Measurements from ENCODE around the gene C1GALT1. TPM values are rescaled to one million over a fixed set of nuclear protein-coding genes. Genes with fewer than 3 reads are reported as not detected.
A peak's percentile ranks its signal among the peaks of the same experiment; 100 is the strongest.

Gene C1GALT1
- total and polyA plus RNA-seq, 2 donors (not counting 1 experiment from before 2014, with no cell fraction given) = 12.4 to 66.8 TPM

- Histone ChIP-seq H3K9ac (ENCODE audit: low read length) (no peak overlapping the region), H3K9me3 (ENCODE audit: control extremely low read depth in 1 of 3, control insufficient read depth in 2 of 3, insufficient read depth in 1 of 3, low read length in 2 of 3) (no peaks in the 10 kb centered on the region), H2AFZ (ENCODE audit: insufficient read depth, low read depth, low read length, poor library complexity, severe bottlenecking) (no peak overlapping the region), H3K4me1 (ENCODE audit: control insufficient read depth in 2 of 2, insufficient read depth in 2 of 2, low read length in 2 of 2) (peaks cover 58 to 77% of the 10 kb centered on the region in 2 donors), H3K4me3 (ENCODE audit: control extremely low read depth in 1 of 5, extremely low read depth in 1 of 5, insufficient read depth in 1 of 5, low read depth in 2 of 5, low read length in 4 of 5) (no peak overlapping the region), H3K27me3 (replicated peaks in 1 of 4; ENCODE audit: control extremely low read depth in 1 of 4, control insufficient read depth in 3 of 4, insufficient read depth in 4 of 4, low read length in 3 of 4) (no peaks in the 10 kb centered on the region), H3K36me3 (replicated peaks in 1 of 2; ENCODE audit: control extremely low read depth in 1 of 2, control insufficient read depth in 1 of 2, extremely low read depth in 1 of 2, insufficient read depth in 2 of 2, low read length in 1 of 2) (peaks cover 0 to 2% of the 10 kb centered on the region in 2 experiments), H3K4me2 (replicated peaks; ENCODE audit: low read depth, low read length, poor library complexity, severe bottlenecking) (no peak overlapping the region), H3K79me2 (ENCODE audit: control insufficient read depth, insufficient read depth, low read length) (peaks cover 26% of the 10 kb centered on the region), H3K27ac (ENCODE audit: low read length in 2 of 2) (peak overlapping the region in 1 of 2 donors; percentile 59), H4K20me1 (ENCODE audit: control insufficient read depth, insufficient read depth, low read length, poor library complexity, severe bottlenecking) (no peaks in the 10 kb centered on the region)
- Mint-ChIP-seq H3K4me1 (peaks cover 78% of the 10 kb centered on the region), H3K27me3 (no peaks in the 10 kb centered on the region), H3K9me3 (ENCODE audit: insufficient read depth) (peaks cover 3% of the 10 kb centered on the region), H3K27ac (peak overlapping the region; percentile 88), H3K4me3 (no peak overlapping the region)
- intact Hi-C loops (cut with micrococcal nuclease) = loop anchor here (10.0 kb wide), 1 partner anchor 710 kb away; the partner anchor contains the start of gene GLCCI1
- TF ChIP-seq EZH2 (IDR thresholded peaks at IDR 0.05; ENCODE audit: borderline replicate concordance, insufficient read depth, low read depth, low read length, poor library complexity, severe bottlenecking) (no peak), CTCF (IDR thresholded peaks at IDR 0.05) (no peak)
- no peak for DNase-seq
- CTCF ChIA-PET = interaction anchor here (1.0 kb wide), 1 partner anchor 67 kb away, joined by 3 read pairs; no protein-coding TSS in a partner anchor
- no CpG with 5 or more reads among the region's 2 CpGs for WGBS (ENCODE audit: insufficient coverage)
- POLR2A ChIA-PET = no interaction called here
- ATAC-seq (ENCODE audit: low read depth) = no peak
Measured at GRCh38 chr7:7254319-7254718, 72.0 kb downstream of the C1GALT1 start.

- no CpG with 5 or more reads among the region's 5 CpGs for WGBS (ENCODE audit: insufficient coverage)
- H3K4me1 Mint-ChIP-seq = peaks cover 80% of the 10 kb centered on the region
- POLR2A ChIA-PET = no interaction called here
Measured at GRCh38 chr7:7254908-7255307, 72.6 kb downstream of the C1GALT1 start.

More at GRCh38 chr7:7254908-7255307, 72.6 kb downstream of the C1GALT1 start:
- CTCF ChIA-PET = interaction anchor here (1.0 kb wide), 1 partner anchor 68 kb away, joined by 3 read pairs; no protein-coding TSS in a partner anchor
- peaks cover 62 to 77% of the 10 kb centered on the region in 2 donors for H3K4me1 ChIP-seq (ENCODE audit: control insufficient read depth in 2 of 2, insufficient read depth in 2 of 2, low read length in 2 of 2)
- TF ChIP-seq EZH2 (IDR thresholded peaks at IDR 0.05; ENCODE audit: borderline replicate concordance, insufficient read depth, low read depth, low read length, poor library complexity, severe bottlenecking) (no peak), CTCF (IDR thresholded peaks at IDR 0.05) (no peak)
- H3K9me3 ChIP-seq (ENCODE audit: control extremely low read depth in 1 of 3, control insufficient read depth in 2 of 3, insufficient read depth in 1 of 3, low read length in 2 of 3) = no peaks in the 10 kb centered on the region
- DNase-seq = no peak
- peaks cover 24% of the 10 kb centered on the region for H3K79me2 ChIP-seq (ENCODE audit: control insufficient read depth, insufficient read depth, low read length)
- H3K4me2 ChIP-seq (replicated peaks; ENCODE audit: low read depth, low read length, poor library complexity, severe bottlenecking) = no peak overlapping the region
- Mint-ChIP-seq H3K27me3 (no peaks in the 10 kb centered on the region), H3K4me3 (no peak overlapping the region), H3K9me3 (ENCODE audit: insufficient read depth) (peaks cover 3% of the 10 kb centered on the region), H3K27ac (peak overlapping the region; percentile 88)
- H4K20me1 ChIP-seq (ENCODE audit: control insufficient read depth, insufficient read depth, low read length, poor library complexity, severe bottlenecking) = no peaks in the 10 kb centered on the region
- no peaks in the 10 kb centered on the region for H3K27me3 ChIP-seq (replicated peaks in 1 of 4; ENCODE audit: control extremely low read depth in 1 of 4, control insufficient read depth in 3 of 4, insufficient read depth in 4 of 4, low read length in 3 of 4)
- no peak overlapping the region for H3K4me3 ChIP-seq (ENCODE audit: control extremely low read depth in 1 of 5, extremely low read depth in 1 of 5, insufficient read depth in 1 of 5, low read depth in 2 of 5, low read length in 4 of 5)
- no peak for ATAC-seq (ENCODE audit: low read depth)
- no peak overlapping the region for H2AFZ ChIP-seq (ENCODE audit: insufficient read depth, low read depth, low read length, poor library complexity, severe bottlenecking)
- peak overlapping the region in 1 of 2 donors; percentile 59 for H3K27ac ChIP-seq (ENCODE audit: low read length in 2 of 2)
- H3K36me3 ChIP-seq (replicated peaks in 1 of 2; ENCODE audit: control extremely low read depth in 1 of 2, control insufficient read depth in 1 of 2, extremely low read depth in 1 of 2, insufficient read depth in 2 of 2, low read length in 1 of 2) = peaks cover 0 to 2% of the 10 kb centered on the region in 2 experiments
- intact Hi-C loops (cut with micrococcal nuclease) = loop anchor here (5.0 to 10.0 kb wide), 2 partner anchors 67 to 710 kb away; partner anchors contain the start of gene GLCCI1
- H3K9ac ChIP-seq (ENCODE audit: low read length) = no peak overlapping the region
